ENCODE data around the gene MFN2. TPM values are rescaled to one million over a fixed set of nuclear protein-coding genes. Genes with fewer than 3 reads are reported as not detected.

Gene MFN2
- total RNA-seq, 1 experiment from 2014 or later: 56.8 TPM

GRCh38 chr1:12035312-12035711 lies 55.1 kb downstream of the MFN2 start (continued):
- TF ChIP-seq, protein P1, sequence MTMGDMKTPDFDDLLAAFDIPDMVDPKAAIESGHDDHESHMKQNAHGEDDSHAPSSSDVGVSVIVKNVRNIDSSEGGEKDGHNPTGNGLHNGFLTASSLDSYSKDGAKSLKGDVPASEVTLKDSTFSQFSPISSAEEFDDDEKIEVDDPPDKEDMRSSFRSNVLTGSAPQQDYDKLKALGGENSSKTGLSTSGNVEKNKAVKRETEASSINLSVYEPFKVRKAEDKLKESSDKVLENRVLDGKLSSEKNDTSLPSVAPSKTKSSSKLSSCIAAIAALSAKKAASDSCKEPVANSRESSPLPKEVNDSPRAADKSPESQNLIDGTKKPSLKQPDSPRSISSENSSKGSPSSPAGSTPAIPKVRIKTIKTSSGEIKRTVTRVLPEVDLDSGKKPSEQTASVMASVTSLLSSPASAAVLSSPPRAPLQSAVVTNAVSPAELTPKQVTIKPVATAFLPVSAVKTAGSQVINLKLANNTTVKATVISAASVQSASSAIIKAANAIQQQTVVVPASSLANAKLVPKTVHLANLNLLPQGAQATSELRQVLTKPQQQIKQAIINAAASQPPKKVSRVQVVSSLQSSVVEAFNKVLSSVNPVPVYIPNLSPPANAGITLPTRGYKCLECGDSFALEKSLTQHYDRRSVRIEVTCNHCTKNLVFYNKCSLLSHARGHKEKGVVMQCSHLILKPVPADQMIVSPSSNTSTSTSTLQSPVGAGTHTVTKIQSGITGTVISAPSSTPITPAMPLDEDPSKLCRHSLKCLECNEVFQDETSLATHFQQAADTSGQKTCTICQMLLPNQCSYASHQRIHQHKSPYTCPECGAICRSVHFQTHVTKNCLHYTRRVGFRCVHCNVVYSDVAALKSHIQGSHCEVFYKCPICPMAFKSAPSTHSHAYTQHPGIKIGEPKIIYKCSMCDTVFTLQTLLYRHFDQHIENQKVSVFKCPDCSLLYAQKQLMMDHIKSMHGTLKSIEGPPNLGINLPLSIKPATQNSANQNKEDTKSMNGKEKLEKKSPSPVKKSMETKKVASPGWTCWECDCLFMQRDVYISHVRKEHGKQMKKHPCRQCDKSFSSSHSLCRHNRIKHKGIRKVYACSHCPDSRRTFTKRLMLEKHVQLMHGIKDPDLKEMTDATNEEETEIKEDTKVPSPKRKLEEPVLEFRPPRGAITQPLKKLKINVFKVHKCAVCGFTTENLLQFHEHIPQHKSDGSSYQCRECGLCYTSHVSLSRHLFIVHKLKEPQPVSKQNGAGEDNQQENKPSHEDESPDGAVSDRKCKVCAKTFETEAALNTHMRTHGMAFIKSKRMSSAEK (CRISPR knock-in tag; IDR thresholded peaks at IDR 0.05; ENCODE audit: borderline replicate concordance): no peak
- TF ChIP-seq ATF1 (CRISPR knock-in tag; IDR thresholded peaks at IDR 0.05): no peak
- no peak for TF ChIP-seq ZNF423 (CRISPR knock-in tag; IDR thresholded peaks at IDR 0.05)
- no peak for TF ChIP-seq JUN (CRISPR knock-in tag; IDR thresholded peaks at IDR 0.05)

- Mint-ChIP-seq H3K27ac (no peak overlapping the region), H3K9me3 (no peaks in the 10 kb centered on the region), H3K4me1 (no peaks in the 10 kb centered on the region), H3K27me3 (ENCODE audit: low read depth) (no peaks in the 10 kb centered on the region), H3K36me3 (no peaks in the 10 kb centered on the region), H3K4me3 (no peak overlapping the region)
- ATAC-seq: no peak
- no peak for DNase-seq (ENCODE audit: low spot score)
- TF ChIP-seq FOXP1 (CRISPR knock-in tag; IDR thresholded peaks at IDR 0.05; ENCODE audit: borderline replicate concordance): no peak
- TF ChIP-seq ZNF138 (CRISPR knock-in tag; conservative IDR thresholded peaks at IDR 0.05): no peak
- TF ChIP-seq GRHL2 (CRISPR knock-in tag; IDR thresholded peaks at IDR 0.05; ENCODE audit: insufficient replicate concordance, severe bottlenecking): no peak
- TF ChIP-seq ZNF263 (CRISPR knock-in tag; IDR thresholded peaks at IDR 0.05; ENCODE audit: low read depth): no peak
- TF ChIP-seq TP53 (CRISPR knock-in tag; IDR thresholded peaks at IDR 0.05): no peak
- no peak for TF ChIP-seq CREB1 (CRISPR knock-in tag; IDR thresholded peaks at IDR 0.05)
- TF ChIP-seq, protein P2, sequence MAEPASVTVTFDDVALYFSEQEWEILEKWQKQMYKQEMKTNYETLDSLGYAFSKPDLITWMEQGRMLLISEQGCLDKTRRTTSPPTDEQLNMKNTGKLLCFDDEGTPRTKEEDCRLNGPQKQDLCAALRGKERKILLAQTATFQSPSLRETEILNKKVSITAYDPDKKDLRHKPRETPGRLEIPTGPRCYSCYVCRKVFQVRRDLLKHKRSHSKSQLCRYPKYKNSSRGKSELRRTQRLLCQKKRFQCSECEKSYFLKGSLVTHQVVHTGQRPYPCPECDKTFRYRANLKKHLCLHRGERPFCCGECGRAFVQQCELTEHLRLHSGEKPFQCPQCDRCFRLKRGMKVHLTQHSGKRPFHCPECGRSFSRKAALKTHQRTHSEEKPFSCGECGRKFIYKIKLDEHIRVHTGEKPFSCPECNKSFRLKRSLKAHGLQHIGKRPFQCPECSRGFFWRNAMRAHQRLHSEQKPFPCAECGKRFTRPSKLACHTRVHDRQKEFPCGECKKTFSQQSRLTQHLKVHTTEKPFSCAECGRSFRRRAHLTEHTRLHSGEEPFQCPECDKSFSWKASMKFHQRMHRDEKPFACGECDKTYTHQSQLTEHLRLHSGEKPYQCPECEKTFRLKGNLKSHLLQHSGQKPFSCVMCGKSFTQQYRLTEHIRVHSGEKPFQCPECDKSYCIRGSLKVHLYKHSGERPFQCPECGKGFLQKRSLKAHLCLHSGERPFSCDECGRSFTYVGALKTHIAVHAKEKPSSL (CRISPR knock-in tag; conservative IDR thresholded peaks at IDR 0.05): no peak
- TF ChIP-seq ATF1 (CRISPR knock-in tag; IDR thresholded peaks at IDR 0.05): no peak
- TF ChIP-seq EMX1 (CRISPR knock-in tag; IDR thresholded peaks at IDR 0.05): no peak
- TF ChIP-seq CBFB (CRISPR knock-in tag; IDR thresholded peaks at IDR 0.05; ENCODE audit: low read depth): no peak
- no peak for TF ChIP-seq ZBTB21 (CRISPR knock-in tag; IDR thresholded peaks at IDR 0.05; ENCODE audit: borderline replicate concordance)
- TF ChIP-seq NR2C2 (CRISPR knock-in tag; IDR thresholded peaks at IDR 0.05): no peak
- ChIA-PET POLR2A (interaction anchor here (0.5 kb wide), 1 partner anchor 182 kb away, joined by 3 read pairs; no protein-coding TSS in a partner anchor), CTCF (interaction anchor here (1.0 to 3.4 kb wide), 4 partner anchors 12 to 253 kb away, joined by 3 to 15 read pairs (median 8); no protein-coding TSS in a partner anchor)
Observed at GRCh38 chr1:12037486-12038355, 57.5 kb downstream of the MFN2 start.

- Mint-ChIP-seq H3K27me3 (ENCODE audit: low read depth) (no peaks in the 10 kb centered on the region), H3K36me3 (no peaks in the 10 kb centered on the region), H3K27ac (no peak overlapping the region), H3K9me3 (no peaks in the 10 kb centered on the region), H3K4me1 (no peaks in the 10 kb centered on the region), H3K4me3 (no peak overlapping the region)
- CTCF ChIA-PET: interaction anchor here (1.0 to 3.4 kb wide), 4 partner anchors 11 to 254 kb away, joined by 3 to 15 read pairs (median 6); no protein-coding TSS in a partner anchor
- DNase-seq (ENCODE audit: low spot score) (no peak), ATAC-seq (no peak)
- POLR2A ChIA-PET: no interaction called here
- TF ChIP-seq CTCF (IDR thresholded peaks at IDR 0.05): no peak
- TF ChIP-seq JAZF1 (CRISPR knock-in tag; IDR thresholded peaks at IDR 0.05): no peak
- TF ChIP-seq, protein P3, sequence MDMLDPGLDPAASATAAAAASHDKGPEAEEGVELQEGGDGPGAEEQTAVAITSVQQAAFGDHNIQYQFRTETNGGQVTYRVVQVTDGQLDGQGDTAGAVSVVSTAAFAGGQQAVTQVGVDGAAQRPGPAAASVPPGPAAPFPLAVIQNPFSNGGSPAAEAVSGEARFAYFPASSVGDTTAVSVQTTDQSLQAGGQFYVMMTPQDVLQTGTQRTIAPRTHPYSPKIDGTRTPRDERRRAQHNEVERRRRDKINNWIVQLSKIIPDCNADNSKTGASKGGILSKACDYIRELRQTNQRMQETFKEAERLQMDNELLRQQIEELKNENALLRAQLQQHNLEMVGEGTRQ (CRISPR knock-in tag; IDR thresholded peaks at IDR 0.05): no peak
- no peak for TF ChIP-seq SOX15 (CRISPR knock-in tag; IDR thresholded peaks at IDR 0.05)
- no peak for TF ChIP-seq NR1H2 (CRISPR knock-in tag; IDR thresholded peaks at IDR 0.05)
- no peak for TF ChIP-seq NR2C2 (CRISPR knock-in tag; IDR thresholded peaks at IDR 0.05)
Observed at GRCh38 chr1:12038356-12039163, 58.3 kb downstream of the MFN2 start.
